MM.1S (cell line): Measurements from ENCODE around the gene PTPRF.

ENCODE experiments used
- CTCF ChIP-seq: fragments of 300-600 bp; sonication (generic); IDR thresholded peaks from 2 replicates; pipeline ENCODE4 v1.5.1; 2016; ENCODE audit warnings: antibody characterized with exemption, low read length, mixed read lengths
- EZH2 ChIP-seq: fragments of 300-600 bp; sonication (generic); optimal IDR thresholded peaks from 2 replicates; pipeline ENCODE3; 2017; ENCODE audit warnings: low read depth, mild to moderate bottlenecking, antibody characterized with exemption, low read length, mixed read lengths
- EZH2phosphoT487 ChIP-seq: fragments of 300-600 bp; sonication (generic); IDR thresholded peaks from 2 replicates; pipeline ENCODE4 v1.6.1; 2018; ENCODE audit warnings: antibody characterized with exemption, low read length

- TF ChIP-seq CTCF = no peak
- TF ChIP-seq EZH2phosphoT487 = no peak
- TF ChIP-seq EZH2 = no peak
These were observed 9.2 kb downstream of the PTPRF start for GRCh38 chr1:43539726-43540434.
